Activated CD4-positive, CD25-positive, alpha-beta regulatory T cell treated with anti-CD3 and anti-CD28 coated beads, Interleukin-2, amount 50 U/mL, for 24 hours (primary cell): ENCODE measurements around the gene FRMPD1.

ENCODE experiments used
- ATAC-seq, 2 donors: fragments of 150-1000 bp; cut with Tn5 transposase; one replicate each; pipeline ENCODE4 v1.10.0; 2021; ENCODE audit warnings: mild to moderate bottlenecking in 1 of 2, moderate library complexity in 1 of 2

FRMPD1 gene

GRCh38 chr9:37626708-37627292 lies 24.0 kb upstream of the FRMPD1 start:
- ATAC-seq = no peak

GRCh38 chr9:37632479-37632878 lies 18.3 kb upstream of the FRMPD1 start:
- ATAC-seq = no peak

- no peak for ATAC-seq
These were observed 14.9 kb upstream of the FRMPD1 start for GRCh38 chr9:37635808-37636207.

DNA sequence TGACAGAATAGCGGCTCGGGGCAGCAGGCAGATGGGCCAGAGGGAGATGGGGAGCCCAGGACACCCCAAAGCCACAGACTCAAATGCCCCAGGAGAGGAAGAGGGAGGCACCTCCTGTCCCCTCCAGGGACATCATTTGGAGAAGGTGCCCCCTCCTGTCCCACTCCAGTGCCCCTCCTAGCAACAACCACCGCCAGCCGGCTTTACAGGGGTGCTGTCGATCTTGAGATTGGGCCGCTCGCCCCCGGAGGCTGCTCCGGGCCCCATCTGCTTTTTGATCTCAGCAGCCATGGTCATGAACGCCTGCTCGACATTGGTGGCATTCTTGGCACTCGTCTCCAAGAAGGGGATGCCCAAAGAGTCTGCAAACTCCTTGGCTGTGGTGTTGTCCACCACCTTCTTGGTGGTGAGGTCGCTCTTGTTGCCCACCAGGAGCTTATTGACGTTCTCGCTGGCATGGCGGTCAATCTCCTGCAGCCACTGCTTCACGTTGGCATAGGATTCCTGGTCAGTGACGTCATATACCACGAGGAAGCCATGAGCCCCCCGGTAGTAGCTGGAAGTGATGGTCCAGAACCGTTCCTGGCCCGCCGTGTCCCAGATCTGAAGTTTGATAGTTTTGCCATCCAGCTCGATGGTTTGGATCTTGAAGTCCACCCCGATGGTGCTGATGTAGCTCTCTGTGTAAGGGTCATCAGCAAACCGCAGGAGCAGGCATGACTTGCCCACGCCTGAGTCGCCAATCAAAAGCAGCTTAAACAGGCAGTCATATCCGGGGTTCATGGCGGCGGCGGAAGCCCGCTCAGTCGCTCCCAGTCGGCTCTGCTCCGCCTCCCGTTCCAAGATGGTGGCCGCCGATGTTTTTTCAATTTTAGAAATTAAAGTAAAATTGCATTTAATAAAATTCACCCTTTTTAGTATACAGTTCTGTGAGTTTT lies 14.0 kb upstream of the FRMPD1 start:
- no peak for ATAC-seq

DNA sequence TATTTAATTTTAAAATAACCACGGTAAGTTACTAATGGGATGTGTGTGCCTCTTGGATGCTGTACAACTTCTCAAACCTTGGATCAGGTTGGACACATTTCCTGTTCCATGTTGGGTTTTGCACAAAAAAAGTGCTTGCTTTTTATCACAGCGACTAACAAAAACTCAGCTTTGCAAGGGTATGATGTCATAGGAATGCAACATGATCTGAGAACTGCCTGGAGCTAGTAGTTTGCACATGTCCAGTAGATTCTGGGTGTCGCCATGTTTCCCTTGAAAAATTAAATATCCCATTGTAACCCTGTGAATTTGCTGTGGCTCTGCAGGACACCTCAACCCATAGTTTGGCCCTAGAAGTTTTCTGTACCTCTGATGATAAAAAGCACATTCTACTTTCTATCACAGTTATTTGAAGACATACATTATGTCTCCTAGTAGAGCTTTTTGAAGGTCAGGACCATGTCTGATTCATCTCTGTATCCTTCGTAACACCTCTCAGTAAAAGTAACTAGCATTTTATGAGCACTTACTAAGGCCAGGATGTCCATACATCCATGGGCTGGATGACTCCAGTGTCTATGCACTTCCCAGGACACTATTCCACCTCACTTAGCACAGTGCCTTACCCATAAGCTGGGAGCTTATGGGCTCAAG lies 11.5 kb upstream of the FRMPD1 start:
- ATAC-seq = no peak

- no peak for ATAC-seq
These were observed 10.9 kb upstream of the FRMPD1 start for GRCh38 chr9:37639841-37640240.

GRCh38 chr9:37640246-37640645 lies 10.5 kb upstream of the FRMPD1 start:
- no peak for ATAC-seq

- no peak for ATAC-seq
These were observed 9.4 kb upstream of the FRMPD1 start for GRCh38 chr9:37641331-37641730.

GRCh38 chr9:37643214-37643613 lies 7.5 kb upstream of the FRMPD1 start:
- no peak for ATAC-seq

- no peak for ATAC-seq
These were observed 4.7 kb upstream of the FRMPD1 start for GRCh38 chr9:37645903-37646506.

GRCh38 chr9:37650299-37650872 lies 368 bp upstream of the FRMPD1 start:
- no peak for ATAC-seq

- ATAC-seq = no peak
These were observed 1.5 kb downstream of the FRMPD1 start for GRCh38 chr9:37652261-37652660.

- no peak for ATAC-seq
These were observed 2.6 kb downstream of the FRMPD1 start for GRCh38 chr9:37653385-37653784.

DNA sequence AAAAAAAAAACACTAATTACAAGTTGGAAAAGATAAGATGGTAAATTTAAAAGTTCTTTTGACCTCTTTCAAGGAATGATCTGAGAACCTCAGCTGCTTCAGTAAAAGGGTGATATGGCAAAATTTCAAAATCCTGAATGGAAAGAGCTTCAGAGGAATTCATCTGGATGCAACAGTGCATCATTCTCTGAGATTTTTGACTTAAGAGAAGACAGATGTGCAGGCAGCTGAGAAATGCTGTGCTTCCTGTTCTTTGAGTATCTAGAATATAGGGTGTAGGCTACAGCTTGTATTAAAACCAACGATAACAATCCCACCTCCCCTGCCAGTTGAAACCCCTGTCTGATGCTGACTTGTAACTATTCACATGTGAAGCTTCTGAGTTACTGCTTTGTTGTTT lies 6.2 kb downstream of the FRMPD1 start:
- ATAC-seq = no peak

DNA sequence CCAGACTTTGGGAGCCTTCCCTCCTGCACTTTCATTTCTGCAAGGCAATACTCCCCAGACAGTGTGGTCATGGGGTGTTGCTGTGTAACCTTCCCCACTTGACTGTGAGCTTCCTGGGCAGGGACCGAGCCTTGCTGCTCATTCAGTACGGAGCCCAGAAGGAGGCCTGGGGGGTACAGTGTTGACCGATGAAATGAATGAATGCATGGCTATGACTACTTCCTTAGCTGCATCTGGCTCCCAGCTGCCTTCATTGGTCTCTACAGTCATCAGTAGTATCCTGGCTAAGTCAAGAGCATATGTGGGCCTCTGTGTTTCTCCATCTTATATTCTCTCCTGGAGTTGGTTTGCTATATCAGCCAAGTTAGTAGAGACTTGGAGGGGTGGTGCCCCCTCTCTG lies 9.9 kb downstream of the FRMPD1 start:
- no peak for ATAC-seq

GRCh38 chr9:37663926-37664325 lies 13.2 kb downstream of the FRMPD1 start:
- no peak for ATAC-seq

DNA sequence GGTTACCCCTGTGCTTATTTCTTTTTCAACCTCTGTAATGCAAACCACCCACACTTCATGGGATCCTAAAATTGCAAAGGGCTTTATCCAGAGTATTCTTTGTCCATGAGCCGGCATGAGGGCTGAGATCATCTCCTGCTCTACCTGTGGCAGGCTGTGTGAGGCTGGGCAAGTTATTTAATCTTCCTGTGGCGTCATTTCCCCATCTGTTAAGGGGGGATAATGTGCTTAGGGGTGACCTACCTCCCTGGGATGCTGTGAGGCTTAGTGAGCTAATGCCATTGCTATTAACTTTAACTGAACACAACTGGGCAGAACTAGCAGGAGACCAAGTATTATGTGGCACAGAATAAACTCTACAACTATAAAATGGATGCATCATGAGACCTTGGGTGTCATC lies 17.0 kb downstream of the FRMPD1 start:
- no peak for ATAC-seq

- no peak for ATAC-seq
These were observed 17.4 kb downstream of the FRMPD1 start for GRCh38 chr9:37668116-37668601.

DNA sequence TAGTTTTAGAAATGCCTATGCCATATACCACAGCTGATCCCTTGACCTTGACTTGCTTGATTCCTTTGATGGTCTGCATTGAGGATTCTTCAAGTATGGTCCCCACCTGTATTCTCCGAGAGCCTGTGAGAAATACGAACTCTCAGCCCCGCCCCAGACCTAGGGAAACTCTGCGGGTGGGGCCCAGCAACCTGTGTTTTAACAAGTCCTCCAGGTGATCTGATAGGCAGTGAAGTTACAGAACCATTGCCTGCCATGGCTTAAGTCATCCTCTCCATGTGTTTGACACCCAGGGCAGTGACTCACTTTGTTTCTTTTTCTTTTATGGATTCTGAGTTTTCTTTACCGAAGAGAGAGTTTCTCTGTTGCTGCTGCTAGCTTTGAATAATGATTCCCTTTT lies 18.5 kb downstream of the FRMPD1 start:
- no peak for ATAC-seq

DNA sequence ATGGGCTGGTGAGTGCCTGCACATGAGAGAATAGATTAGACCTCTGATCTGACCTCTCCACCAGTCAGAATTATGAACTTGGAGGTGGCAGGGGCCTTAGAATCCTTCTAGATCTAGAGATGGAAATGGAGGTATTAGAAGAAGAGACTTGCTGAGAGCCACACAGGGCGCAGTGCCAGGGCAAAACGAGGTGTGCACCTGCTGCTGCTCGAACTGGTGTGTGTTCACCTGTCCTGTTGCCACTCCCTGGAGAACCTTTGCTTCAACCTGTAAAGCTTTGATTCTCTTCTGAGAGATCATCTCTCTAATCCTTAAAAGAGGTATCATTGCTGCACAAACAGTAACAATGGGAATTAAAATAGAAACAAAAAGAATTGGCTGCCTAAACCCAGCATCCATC lies 24.9 kb downstream of the FRMPD1 start:
- ATAC-seq = no peak

DNA sequence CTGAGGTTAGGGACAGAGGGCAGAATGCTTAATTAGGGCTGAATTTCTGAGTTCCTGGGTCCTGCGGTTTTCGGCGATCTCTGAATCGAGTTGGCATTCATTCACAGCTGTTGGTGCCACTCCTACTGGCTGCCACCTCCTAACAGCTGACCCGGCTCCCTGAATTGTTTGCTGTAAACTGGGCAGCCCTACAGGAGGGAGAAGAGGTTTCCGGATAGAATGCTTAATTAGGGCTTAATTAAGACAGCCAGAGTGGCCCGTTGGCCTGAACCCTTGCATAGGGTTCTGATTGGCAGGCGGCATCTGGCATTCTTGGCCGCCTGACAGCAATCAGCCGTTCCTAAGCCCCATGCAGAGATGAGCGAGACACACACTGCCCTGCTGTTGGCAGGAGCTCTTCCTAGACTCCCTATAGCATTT lies 25.7 kb downstream of the FRMPD1 start:
- no peak for ATAC-seq

- no peak for ATAC-seq
These were observed 26.7 kb downstream of the FRMPD1 start for GRCh38 chr9:37677435-37677834.

DNA sequence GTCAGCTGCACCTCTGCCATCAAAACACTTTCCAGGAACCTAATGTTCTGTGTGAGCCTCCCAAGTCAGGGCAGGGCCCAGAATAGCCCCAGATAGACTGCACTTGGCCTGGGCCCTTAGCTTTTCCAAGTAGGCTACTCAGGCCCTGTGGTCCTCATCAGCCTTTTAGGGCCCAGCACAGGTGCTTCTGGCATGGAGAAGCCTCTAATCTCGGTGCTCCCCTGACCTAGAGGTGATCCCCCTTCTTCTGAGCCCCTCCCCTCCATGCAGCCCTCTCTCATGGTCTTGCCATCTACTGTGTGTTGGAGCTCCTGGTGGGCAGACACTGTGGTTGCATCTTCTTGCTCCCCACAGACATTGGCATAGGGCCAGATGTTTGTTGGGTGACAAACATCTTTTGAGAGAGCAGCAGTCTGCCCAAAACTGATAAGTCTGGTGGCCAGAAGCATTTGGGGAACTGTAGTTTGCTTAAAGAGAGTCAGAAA lies 28.1 kb downstream of the FRMPD1 start:
- no peak for ATAC-seq
